NCI-H1417 (cell line): ENCODE measurements around the gene KPNA5.
"Not testable (repeated sequence)": the region's sequence is repeated elsewhere in the genome, so short reads cannot be mapped to it uniquely, and the experiment has no call there.

Experiments
- DNase-seq, 3 experiments: peaks; one replicate each; lab custom pipeline; 2025; lab: John Stamatoyannopoulos, UW

KPNA5 gene

DNA sequence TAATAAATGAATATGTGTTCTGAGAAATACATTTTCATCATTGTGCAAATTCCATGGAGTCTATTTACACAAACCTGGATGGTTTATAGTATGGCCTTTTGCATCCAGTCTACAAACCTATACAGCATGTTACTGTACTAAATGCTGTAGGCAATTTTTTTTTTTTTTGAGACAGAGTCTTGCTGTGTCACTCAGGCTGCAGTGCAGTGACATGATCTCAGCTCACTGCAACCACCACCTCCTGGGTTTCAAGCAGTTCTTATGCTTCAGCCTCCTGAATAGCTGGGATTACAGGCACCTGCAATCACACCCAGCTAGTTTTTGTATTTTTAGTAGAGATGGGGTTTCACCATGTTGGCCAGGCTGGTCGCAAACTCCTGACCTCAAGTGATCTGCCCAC is 22.9 kb downstream of the KPNA5 start:
- DNase-seq: not testable (repeated sequence)

DNA sequence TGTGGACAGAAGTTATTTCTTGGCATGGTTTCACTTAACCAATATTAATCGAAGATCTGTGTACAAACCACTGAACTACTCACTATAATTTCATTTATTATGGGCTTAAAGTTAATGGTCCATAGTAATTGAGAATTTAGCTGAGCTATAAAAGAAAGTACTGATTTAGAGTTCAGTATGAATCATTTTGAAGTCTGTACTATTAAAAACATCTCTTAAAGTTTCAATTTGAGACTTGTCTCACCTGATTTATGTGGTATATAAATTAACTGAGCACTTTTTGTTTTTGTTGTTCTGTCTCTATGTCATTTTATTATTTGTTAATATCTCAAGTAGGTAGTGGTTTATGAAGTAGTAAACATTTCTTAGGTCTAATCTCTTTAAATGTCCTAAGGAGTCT is 24.9 kb downstream of the KPNA5 start:
- DNase-seq: no peak

DNA sequence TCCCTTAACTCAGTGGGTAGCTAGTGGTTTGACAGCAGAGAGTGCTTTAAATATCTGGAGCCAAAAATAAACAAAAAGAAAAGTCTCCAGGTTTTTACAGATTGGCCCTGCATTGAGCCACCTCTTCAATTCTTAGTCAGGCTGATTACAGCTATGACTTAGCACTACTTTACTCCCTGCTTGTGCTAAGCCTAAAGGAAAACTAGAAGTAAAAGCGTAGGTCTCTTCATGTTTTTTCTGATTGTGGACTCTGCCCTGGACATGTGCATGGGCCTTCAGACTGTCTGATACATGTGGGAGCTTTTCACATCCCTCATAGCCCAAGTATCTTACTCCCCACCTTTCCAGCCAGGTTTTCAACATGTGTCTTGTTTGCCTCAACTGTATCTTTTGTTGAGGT is 33.3 kb downstream of the KPNA5 start:
- no peak for DNase-seq

DNA sequence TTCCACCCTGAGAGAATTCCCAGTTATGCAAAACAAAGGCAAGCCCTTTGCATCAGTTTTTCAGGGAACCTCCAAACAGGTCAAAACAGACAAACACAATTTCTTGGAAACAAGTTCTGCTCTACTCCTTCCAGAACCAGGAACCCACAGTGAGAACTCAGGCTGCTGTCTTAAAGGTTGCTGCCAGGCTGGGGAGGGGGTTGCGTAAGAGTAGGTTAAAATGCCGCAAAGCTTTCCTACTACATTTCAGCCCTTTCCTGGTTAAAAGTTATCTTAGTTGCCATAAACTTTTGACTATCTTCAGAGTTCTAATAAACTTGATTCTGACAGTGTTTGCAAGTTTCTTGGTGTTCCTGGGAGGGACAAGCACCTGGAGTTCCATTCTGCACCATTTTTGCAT is 33.8 kb downstream of the KPNA5 start:
- DNase-seq: no peak

DNA sequence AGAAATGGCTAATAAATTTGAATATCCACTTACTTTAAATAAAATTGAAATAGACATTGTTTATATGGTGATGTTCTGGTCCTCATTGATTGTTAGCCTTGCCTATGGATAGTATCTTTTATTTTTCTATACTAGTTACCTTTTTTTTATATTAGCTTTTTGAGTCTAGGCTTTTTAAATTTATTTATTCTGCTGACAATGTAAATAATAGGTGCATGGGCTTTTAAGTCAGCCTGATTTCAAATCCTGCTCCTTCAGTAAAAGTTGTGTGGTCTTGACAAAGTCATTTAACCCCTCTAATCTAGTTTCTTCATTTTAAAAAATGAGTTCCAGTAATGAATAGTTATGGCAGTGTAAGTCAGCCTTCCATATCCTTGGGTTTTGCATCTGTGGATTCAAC is 45.9 kb downstream of the KPNA5 start:
- DNase-seq: no peak

DNA sequence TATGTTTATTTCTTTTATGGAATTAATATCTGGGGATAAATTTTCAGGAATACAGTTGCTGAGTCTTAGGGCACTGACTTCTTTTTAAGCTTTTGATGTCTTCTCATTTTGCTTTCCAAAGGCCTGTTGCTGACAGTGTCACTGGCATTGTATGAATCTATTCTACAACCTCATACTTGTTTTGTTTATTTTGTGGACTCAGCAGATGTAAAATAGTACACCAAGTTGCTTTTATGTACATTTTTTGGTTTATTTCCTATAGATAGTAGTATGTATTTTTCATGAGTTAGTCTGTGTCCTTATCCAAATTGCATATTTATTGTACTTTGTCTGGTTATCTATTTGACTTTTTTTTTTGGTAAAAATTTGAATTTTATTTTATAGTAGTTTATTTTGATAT is 49.5 kb downstream of the KPNA5 start:
- no peak for DNase-seq

DNA sequence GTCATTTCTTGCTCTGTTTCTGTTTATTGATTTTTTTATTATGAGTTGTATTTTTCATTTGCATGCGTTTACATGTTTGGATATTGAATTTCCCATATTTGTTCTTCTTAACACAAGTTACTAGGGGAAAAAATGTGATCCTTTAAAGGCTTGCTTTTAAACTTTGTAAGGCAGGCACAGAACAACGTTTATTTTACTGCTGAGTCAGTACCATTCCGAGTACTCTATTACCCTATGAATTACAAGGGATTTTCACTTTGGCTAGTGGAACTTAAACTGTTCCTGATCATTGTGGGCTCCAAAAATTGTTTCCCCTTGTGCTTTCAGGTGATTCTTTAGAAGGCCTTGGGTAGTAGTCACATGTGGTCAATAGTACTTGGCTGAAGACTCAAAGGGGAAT is 56.0 kb downstream of the KPNA5 start:
- no peak for DNase-seq

DNA sequence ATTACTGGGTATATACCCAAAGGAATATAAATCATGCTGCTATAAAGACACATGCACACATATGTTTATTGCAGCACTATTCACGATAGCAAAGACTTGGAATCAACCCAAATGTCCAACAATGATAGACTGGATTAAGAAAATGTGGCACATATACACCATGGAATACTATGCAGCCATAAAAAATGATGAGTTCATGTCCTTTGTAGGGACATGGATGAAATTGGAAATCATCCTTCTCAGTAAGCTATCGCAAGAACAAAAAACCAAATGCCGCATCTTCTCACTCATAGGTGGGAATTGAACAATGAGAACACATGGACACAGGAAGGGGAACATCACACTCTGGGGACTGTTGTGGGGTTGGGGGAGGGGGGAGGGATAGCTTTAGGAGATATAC is 59.5 kb downstream of the KPNA5 start:
- DNase-seq: not testable (repeated sequence)

DNA sequence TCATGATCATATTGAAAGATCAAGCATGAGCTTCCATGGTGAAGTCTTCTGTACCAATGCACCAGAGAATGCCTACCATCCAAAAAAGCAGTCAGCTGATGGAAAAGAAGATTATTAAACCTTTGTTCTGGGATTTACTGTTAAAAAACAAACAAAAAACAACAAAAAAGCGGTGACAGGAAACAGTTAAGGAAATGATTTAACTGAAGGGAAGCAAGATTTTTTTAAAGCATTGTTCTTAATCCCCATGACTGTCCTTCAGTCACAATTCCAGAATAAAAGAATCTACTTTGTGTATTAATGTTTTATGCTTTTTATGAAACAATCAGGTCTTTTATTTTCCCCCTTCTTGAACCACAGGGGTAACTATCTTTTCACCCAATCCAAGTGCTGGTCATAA is 60.6 kb downstream of the KPNA5 start:
- DNase-seq: no peak

DNA sequence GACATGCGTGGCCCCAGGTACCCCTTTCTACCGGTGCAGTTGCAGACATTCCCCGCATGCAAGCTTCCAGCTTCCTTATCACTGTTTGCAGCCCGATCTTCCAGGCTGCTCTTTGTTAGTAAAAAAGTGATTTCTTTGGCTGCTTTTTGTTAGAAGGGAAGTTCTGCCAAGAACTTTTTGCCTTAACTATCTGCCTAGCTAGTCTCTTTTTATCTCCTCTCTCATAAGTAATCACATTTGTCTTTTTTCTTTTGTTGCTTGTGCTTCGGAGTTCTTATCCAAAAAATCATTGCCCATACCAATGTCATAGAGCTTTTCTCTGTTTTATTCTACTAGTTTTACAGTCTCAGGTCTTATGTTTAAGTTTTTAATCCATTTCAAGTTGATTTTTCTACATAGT is 64.2 kb downstream of the KPNA5 start:
- no peak for DNase-seq

DNA sequence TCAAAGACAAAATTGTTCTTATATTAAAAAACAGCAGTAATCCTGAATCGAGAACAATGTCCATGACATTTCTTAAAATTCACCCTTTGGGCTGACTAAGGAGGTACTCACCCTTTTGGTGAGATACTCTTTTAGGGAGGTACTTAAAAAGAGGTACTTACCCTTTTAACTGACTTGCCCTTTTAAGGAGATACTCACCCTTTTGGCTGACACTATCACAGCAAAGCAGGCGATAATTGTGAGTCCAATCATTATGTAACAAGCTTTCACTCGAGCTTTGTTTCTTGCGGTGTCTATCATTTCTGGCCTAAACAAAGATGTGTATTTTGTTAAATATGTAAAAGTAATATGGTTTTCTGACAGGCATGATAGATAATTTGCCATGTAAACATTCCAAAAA is 80.8 kb downstream of the KPNA5 start:
- no peak for DNase-seq

DNA sequence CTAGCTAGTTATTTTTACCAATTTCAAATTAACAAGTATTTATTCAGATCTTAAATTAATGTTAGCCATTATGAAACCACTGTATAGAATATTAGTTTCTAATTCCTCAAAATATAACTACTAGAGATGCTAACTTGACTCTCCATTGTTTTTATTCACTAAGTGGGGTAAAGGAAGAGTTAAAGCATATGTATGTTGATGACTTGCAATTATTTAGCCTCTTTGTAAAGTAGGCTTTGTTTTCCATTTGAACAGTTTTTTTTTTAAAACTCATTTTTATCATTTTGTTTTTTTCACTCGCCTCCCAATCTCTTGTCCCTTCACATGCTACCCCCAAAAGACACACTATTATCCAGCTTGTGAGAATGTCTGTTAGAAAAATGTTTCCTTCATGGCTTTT is 81.2 kb downstream of the KPNA5 start:
- DNase-seq: no peak

DNA sequence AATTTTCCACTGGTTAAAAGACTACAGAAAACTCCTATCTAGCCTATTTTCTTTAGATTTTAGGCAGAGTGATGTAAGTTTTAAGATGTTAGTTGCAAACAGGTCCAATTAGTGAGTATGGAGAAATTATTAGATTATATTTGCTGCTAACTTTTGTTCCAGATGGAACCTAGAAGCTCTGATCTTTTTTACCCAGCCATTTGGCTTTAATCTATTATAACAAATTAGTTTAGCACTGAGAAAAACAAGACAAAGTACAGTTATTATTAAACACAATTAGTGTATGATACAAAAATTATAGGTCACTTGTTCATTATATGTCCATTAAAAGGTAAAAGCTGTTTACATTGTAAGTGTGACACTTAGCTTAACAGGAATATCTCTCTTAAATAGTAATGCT is 82.0 kb downstream of the KPNA5 start:
- peak in 1 of 3 experiments; percentile 10 for DNase-seq

DNA sequence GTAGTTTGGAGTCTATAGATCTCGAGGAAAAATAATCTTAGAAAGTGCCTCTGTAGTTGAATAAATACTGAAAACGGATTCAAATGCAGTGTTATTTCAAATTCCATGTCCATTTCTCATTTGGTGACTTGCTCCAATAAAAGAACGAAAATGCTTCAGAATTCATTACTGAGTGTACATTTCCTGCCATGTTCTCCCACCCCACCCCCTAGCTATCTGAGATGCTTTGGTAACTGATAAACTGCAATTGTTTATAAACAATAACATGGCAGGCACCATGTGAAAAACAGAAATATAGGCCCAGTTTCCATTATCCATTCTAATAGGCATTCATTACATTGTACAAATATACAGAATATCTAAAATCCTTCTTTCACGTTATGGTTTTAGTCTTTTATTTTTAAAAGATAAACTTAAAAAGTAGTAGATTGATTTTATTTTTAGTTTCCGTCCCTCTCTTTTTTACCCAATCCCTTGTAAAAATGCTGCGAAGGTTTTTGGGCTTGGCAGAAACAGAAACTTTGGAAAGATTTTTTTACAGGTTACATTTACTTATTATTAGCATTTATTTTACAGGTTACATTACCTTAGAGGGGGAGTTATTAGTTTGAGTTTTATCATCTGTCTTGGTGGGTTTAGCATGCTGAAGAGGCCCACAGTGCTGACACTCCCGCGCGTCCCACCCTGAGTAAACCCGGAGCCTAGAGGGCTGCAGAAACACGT is 83.1 kb downstream of the KPNA5 start:
- no peak for DNase-seq

DNA sequence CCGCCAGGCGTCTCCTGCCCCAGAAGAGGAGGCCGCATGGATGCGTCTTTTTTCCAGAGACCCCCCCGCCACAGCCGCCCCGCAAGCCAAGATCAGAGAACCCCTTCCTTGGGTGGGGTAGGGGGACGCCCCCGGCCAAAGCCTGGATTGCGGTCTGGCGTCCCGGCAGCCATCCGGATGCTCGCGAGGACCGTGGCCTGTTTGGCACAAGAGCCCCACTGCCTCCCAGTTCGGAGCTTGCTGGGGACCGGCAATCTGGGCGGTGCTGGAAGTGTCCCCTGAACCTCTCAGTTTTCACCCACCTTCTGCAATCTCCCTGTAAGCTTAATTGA is 83.6 kb downstream of the KPNA5 start:
- no peak for DNase-seq

DNA sequence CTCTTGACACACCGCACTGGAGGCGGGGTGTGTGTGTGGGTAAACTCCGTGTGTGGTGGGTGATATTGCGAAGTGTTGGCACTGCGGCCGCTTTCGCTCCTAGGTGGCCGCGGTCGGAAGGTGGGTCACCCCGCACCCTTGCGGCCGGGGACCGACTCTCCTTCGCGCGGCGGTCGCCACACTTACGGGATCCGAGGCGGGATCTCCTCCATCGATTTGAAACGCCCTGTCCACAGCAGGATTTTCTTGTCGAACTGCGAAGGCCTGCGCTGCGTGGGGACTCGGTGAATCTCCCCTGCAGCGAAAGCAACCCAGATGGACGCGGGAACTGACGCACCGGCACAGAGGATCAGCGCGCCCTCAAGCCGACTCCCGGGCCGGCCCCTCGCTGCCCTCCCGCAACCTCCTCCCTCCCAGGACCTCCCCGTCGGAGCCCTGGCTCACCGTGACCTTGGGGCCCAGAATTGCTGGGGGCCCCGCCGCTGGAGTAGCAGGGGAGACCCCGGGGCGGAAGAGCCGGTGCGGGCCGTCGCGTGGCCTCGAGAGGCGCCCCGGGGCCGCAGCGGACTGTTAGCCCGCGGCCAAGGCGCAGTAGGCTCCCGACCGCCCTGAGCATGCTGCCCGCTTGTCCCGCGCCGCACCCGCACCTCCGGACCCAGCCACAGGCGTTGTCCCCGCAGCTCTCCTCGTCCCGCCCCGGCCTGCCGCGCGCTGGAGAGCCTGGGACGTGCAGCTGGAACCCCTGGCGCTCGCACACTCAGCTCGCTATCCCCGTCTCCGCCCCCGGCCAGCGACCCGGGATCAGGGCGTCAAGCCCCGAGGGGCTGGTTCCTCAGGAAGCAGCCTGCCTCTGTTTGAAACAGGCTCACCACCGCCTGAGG is 84.2 kb downstream of the KPNA5 start, which contains the start of gene FAM162B:
Gene FAM162B, minus strand, starts transcription at position 759 of the 881 bp plus-strand sequence. Its CDS starts 143 bp downstream, at position 616.
- DNase-seq: no peak

DNA sequence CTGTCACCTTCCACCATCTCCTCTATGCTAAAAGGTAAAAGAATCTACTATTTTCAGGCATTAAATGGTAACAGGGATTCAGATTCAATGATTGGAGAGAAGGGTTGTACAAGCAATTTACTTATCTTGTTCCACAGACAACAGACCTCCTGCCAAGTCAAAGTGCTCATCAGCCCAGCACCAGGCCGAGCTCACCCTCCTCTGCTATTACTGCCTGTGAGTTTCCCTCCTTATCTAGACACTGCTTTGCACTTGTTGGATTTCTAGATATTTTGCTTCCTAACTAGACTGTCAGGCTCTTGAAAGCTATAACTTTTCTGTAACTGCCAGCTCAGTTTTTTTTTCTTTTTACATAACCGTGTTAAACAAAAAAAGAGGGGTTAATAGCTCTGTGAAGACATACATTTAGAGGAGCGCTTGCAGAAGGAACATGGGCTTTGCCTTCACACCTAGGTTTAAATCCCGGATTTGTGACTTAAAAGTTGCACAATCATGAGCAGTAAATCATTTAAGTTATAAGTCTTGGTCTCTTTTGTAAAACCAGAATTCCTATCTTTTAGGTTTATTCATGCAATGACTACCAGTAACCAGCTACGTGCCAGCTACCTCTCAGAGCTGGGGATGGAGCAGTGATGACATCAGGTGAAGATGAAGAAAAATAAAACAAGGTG is 85.6 kb downstream of the KPNA5 start:
- no peak for DNase-seq

DNA sequence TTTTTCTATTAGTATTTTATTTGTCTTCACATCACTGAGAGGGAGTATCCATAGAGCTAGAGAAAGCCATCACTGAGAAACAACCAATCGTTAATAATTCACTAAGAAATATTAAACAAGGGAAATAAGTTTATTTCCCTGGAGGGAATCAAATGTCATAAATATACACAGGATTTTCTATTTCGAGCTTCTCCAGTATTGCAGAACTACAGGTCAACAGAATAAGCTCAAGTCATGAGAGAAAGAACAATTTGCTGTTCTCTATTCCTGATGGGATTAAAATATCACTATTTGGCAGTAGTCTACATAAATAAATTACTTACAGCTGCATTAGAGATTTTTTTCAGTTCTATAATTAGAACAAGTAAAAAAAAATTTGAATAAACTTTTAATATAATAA is 86.7 kb downstream of the KPNA5 start:
- no peak for DNase-seq

DNA sequence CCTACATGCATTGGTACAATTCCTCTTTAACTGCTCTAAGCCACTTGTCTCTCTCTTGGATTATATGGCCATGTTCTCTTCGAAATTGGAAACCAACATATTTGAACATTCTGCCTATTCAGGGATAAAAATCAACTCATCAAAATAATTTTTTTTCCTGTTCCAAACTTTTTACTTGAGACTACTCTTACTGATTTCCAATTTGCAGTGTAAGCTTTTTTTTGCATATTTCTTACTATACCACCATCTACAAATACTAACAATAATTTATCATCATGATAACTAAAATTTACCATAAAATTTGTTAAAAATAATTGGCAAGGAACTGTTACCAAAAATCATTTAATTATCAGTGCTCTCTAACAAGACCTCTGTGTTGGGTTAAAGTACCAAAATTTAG is 91.4 kb downstream of the KPNA5 start:
- no peak for DNase-seq

DNA sequence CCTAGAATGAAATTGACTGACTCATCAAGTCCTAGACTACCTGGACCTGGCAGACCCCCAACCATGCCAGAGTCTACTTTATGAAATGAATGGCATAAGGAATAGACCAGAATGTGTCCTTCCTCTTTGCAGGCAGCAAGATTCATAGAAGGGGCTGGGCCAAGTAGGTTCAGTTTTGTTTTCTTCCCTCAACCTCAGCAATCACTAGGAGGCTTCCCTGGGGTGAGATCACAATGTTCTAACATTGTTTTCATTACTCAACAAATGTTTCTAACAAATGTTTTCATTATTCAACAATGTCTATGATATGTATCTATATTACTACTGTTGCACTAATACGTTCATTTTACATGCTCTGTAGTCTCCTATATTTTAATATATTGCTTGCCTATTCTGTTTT is 92.9 kb downstream of the KPNA5 start:
- DNase-seq: no peak

DNA sequence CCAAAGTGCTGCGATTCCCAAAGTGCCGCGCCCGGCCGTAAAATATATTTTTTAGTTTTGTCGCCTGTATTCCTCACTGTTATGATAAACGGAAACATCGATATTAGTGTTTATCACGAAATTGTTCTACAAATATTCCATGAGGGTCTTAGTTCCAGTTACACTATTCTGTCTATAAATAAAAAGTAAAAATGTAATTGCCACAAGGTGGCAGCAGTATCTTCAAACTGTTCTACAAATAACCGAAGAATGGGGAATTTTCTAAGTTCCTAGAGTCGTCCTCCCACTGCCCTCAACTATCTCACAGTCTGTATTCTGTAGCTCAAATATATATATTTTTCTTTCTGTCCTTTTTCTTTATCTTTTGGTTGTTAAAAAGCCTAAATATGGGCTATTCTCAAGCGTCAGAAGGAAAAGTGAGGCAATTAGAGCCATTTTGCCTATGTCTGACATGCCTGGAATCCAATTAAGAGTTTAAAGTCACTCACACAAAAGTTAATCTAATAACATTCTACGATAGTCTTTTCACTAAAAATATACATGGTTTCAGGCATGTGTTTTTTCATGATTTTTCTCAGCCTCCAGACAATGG is 98.7 kb downstream of the KPNA5 start:
- DNase-seq: peak in 2 of 3 experiments; percentile 25 to 57

DNA sequence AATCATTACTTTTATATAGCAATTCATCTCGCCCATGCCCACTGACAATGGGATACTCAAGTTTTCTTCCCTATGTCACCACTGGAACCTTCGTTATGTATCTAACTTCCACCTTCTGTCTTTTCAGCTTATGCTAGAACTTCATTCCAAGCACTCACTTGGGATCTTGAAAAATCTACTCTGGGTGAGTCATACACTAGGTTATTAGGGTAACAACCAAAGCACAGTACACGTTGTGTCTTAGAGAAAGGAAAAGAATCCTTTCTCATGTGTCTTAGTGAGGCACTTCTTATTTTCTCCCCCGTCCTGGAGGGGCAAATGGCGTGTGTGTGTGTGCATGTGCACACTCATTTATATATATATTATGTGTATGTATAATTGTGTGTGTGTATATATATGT is 102.8 kb downstream of the KPNA5 start:
- no peak for DNase-seq
